ENCODE data around the gene POLR1E. TPM values are rescaled to one million over a fixed set of nuclear protein-coding genes. Genes with fewer than 3 reads are reported as not detected.
"Not testable (repeated sequence)": the region's sequence is repeated elsewhere in the genome, so short reads cannot be mapped to it uniquely, and the experiment has no call there.

POLR1E gene
- total RNA-seq, 1 donor from 2014 or later: 28.7 TPM

- intact Hi-C loops (cut with micrococcal nuclease): no loop called here
These were observed 13.5 kb downstream of the POLR1E start for GRCh38 chr9:37499297-37499696.

DNA sequence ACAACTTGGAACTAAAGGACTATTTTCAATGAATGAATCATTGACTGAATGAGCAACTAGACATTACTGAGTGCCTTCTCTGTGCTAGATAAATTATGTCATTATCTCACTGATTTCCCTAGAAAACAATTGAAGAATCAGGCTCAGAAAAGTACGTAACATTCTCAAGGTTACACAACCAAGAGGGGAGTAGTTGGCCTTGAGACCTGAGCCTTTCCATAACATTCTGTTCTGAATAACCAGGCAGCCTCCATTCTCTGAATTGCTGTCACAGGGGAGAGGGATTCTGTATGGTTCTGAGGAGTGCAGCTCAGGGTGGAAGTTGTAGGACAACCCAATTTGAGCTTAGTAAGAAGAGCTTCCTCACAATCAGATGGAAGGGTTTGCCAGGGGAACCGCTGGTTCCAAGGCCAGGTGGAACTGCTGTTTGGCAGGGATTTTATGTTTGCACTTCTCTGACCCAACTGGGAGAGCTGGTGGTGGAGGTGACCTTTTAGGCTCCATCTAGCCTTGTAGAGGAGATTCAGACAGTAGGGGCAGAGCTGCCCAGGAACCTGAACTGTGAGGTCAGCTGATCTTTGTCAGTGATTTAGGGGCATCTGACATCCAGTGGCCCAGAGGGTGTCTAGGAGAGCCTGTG lies 16.3 kb downstream of the POLR1E start:
- intact Hi-C loops (cut with micrococcal nuclease): no loop called here

DNA sequence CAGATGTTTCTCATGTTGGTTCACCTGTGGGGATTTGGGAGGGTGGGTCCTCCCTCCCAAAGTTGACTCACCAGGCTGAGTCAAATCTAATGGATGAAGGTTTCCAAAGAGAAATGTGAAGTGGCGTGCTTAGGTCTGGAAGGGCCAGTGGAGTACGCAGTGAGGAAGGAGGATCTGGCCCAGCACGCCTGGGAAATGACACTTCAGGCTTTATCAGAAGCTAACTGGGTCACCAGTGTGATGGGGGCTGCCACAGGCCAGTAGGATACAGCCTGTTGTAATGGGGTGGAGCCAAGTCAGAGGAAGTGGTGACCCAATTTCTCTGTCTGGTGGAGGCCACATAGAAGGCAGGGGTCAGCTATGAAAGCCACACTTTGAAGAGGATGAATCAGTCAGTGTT lies 18.0 kb downstream of the POLR1E start:
- intact Hi-C loops (cut with micrococcal nuclease): no loop called here

GRCh38 chr9:37504605-37505004 lies 18.9 kb downstream of the POLR1E start:
- intact Hi-C loops (cut with micrococcal nuclease): no loop called here

DNA sequence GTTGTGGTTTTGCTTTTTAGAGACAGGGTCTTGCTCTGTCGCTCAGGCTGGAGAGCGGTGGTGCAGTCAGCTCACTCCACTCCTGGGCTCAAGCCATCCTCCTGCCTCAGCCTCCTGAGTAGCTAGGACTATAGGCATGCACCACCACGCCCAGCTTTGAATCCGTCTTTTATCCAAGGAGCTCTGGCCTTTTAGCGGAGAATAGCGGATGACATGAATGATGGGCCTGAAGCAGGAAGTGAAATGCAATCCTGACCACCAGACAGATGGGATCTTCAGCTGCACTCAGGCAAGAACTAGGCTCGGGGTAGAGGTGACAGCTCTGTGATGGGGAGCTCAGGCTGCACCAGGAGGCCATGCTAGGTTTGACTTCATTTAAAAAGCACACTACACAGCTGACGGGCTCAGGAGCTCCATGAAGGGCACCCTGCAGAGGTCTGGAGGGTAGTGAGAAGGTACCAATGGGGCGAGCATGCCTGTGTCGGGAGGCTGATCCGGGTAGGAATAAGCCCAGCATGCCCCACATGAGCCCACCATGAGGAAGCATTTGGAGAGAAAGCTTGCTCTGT lies 21.9 kb downstream of the POLR1E start:
- intact Hi-C loops (cut with micrococcal nuclease): no loop called here

GRCh38 chr9:37508135-37508833 lies 22.5 kb downstream of the POLR1E start:
- intact Hi-C loops (cut with micrococcal nuclease): no loop called here

DNA sequence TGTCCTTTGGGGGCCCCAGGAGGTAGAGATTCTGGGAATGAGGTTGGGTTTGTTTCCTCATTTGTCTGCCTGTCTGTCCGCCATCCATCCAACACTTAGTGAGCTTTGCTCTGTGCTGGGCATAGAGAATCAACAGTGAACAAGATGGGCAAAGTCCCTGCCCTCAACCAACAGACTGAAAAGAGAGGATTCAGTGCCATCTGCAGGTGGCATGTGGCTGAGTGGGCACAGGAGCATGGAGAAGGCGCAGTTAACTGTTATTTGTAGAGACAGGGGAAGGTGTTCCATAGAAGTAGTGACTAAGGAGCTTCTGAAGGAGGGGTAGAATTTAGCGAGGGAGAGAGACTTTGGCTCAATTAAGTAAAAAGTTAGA lies 23.1 kb downstream of the POLR1E start:
- intact Hi-C loops (cut with micrococcal nuclease): no loop called here

DNA sequence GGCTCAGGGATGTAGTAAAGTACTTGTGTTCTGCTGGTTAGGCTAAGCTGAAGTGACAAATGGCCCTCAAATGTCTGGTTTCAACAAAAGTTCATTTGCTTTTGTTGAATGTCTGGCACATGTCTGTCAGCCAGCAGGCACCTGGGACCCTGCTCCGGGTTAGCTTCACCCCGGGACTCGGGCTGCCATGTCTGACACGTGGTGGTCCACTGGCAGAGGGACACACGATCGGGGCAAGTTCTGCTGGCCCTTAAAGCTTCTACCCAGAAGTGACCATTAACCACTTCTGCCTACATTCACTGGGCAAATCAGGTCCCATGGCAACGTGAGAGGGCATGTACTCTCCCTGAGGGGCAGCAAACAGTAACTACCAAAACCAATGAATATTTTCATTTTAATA lies 23.8 kb downstream of the POLR1E start:
- intact Hi-C loops (cut with micrococcal nuclease): no loop called here

DNA sequence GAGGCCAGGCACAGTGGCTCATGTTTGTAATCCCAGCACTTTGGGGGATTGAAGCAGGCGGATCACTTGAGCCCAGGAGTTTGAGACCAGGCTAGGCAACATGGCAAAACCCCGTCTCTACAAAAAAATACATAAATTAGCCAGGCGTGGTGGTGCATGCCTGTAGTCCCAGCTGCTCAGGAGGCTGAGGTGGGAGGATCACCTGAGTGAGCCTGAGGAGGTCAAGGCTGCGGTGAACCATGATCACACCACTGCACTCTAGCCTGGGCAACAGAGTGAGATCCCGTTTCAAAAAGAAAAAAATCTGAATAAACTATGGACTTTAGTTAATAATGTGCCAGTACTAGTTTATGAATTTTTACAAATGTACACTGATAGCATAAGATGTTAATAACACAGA lies 24.3 kb downstream of the POLR1E start:
- intact Hi-C loops (cut with micrococcal nuclease): not testable (repeated sequence)

- intact Hi-C loops (cut with micrococcal nuclease): no loop called here
These were observed 25.6 kb downstream of the POLR1E start for GRCh38 chr9:37511016-37512010.

GRCh38 chr9:37512437-37512836 lies 26.7 kb downstream of the POLR1E start:
- intact Hi-C loops (cut with micrococcal nuclease): no loop called here

DNA sequence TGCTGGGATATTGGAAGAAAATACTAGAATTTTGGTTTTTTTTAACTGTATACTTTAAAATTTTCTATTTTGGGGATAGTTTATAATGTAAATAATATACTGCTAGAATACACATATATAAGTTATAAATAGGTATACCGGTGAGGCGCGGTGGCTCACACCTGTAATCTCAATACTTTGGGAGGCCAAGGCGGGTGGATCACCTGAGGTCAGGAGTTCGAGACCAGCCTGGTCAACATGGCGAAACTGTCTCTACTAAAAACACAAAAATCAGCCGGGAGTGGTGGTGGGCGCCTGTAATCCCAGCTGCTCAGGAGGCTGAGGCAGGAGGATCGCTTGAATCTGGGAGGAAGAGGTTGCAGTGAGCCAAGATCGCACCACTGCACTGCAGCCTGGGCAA lies 28.7 kb downstream of the POLR1E start:
- intact Hi-C loops (cut with micrococcal nuclease): not testable (repeated sequence)

DNA sequence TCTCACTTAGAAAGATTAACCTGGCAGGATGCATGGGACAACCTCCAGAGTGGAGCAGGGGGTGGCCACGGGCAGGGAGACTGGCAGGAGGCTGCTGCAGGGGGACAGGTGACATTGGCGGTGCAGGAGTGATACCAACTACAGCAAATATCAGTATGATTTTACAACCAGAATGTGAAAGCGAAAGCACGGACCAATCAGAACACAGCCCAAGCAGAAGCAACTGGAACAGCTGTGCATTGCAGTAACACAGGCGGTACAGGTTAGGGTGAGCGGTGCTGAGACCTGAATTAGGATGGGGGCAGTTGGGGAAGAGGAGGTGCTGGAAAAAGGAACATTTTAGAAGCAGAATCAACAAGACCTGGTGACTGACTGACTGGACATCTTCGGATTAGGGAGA lies 29.3 kb downstream of the POLR1E start:
- intact Hi-C loops (cut with micrococcal nuclease): no loop called here

GRCh38 chr9:37515620-37516258 lies 30.0 kb downstream of the POLR1E start:
- intact Hi-C loops (cut with micrococcal nuclease): no loop called here

DNA sequence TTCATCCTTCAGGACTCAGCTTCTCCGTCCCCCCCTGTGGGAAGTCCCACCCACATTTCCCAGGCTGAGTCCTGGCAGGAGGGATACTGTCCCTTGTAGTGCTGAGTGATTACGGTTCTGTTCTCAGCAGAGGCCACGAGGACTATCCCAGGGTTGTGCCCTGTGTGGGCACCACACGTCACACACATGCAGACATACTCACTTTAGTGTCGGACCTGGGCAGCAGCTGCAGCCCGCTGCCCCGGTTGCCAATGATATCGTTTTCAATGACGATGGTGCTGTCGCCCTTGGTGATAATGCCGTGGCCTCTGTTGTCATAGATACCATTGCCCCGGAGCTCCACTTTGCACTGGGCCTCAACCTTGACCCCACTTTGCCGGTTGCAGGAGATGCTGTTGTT lies 32.2 kb downstream of the POLR1E start:
- intact Hi-C loops (cut with micrococcal nuclease): no loop called here

DNA sequence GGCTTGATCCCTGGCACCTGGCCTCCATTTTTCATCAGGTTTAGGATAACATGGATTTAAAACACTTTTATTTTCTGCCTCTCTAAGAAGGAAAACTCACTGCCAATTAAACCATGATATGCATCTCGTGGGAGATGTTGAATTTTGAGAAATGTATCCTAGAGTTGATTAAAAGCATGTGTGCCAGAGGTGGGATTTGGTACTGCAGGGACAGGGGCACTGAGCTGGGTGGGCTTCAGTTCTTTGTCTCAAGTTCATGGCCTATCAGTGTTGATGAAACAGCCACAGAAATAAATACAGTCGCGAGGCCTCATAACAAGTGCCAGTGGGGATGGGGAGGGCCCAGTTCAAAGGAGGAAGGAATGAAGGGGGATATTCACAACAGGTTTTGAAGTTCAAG lies 34.9 kb downstream of the POLR1E start:
- intact Hi-C loops (cut with micrococcal nuclease): no loop called here

DNA sequence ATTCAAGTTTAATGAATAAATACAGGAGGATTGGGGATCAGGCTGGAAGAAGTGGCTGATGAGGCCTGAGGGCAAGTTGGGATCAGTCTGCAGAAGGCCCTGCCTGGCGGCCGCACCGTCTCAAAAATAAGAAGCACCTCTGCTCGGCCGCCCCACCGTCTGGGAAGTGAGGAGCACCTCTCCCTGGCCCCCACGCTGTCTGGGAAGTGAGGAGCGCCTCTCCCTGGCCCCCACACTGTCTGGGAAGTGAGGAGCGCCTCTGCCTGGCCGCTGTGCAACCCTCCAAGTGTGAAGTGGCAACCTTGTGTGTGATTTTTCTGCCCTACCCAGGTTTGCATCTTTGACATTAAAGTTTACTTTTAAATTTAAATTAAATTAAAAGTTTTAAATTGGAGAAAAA lies 35.4 kb downstream of the POLR1E start:
- intact Hi-C loops (cut with micrococcal nuclease): no loop called here

DNA sequence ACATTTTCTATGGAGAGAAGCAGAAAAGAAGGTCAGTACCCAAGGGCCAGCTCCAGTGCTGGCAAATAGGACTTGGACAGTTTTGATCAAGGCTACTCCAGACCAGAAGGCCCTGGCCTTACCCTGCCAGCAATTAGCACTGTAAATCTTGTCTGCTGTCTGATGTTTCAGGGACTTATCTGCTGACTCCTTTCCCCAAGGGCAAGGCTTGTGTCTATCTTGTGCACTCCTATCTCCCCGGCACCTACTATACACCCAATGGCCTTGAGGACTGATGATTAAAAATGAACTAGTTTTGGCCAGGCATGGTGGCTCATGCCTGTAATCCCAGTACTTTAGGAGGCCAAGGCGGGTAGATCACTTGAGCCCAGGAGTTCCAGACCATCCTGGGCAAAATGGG lies 37.2 kb downstream of the POLR1E start:
- intact Hi-C loops (cut with micrococcal nuclease): no loop called here

DNA sequence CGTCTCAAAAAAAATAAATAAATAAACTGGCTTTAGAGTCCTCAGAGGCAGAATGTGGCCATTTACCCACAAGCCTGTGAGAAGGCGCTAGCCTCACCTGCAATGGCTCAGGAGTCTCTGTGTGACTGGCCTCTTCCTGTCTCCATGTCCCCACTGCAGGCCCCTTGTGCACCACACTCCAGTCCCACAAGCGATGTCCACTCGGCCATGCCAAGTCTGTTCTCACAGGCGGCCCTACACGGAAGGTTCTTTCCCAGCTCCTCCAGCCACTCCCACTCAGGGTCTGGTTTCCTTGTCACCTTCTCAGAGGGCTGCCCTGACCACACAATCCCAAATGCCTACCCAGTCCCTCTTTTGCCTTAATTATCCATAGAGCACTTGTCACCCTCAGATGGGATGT lies 38.2 kb downstream of the POLR1E start:
- intact Hi-C loops (cut with micrococcal nuclease): no loop called here

- intact Hi-C loops (cut with micrococcal nuclease): no loop called here
These were observed 43.1 kb downstream of the POLR1E start for GRCh38 chr9:37528652-37529471.

Data from T-helper 1 cell treated with Interleukin-12 subunit alpha and Interleukin-12 subunit beta and Interleukin-4 antibody, amounts not matched to agents 30 ng/mL and 1 ng/mL, for 36 hours (primary cell).